IMR-90 (cell line): ENCODE measurements around the gene GRB10. TPM values are rescaled to one million over a fixed set of nuclear protein-coding genes. Genes with fewer than 3 reads are reported as not detected.

Experiments
- ATAC-seq: fragments of 200-7000 bp; cut with Tn5 transposase; 2 replicates; pipeline ENCODE4 v1.9.1; 2020; ENCODE audit warnings: low read depth, mild to moderate bottlenecking, moderate library complexity
- BruUV-seq: library from RNA; stranded (reverse); fragments of 400-500 nt; replicated peaks from 2 replicates; lab custom pipeline; 2021; lab: Mats Ljungman, UMichigan
- CTCF ChIA-PET: fragments of 300-600 bp; formaldehyde crosslinking; extraction: SDS; loops from one replicate; lab custom pipeline; 2021; ENCODE audit warnings: antibody characterized with exemption; lab: Yijun Ruan, JAX
- POLR2A ChIA-PET: fragments of 300-600 bp; sonication (Branson Sonifier 250); formaldehyde crosslinking; loops from one replicate; lab custom pipeline; 2022; ENCODE audit warnings: antibody characterized with exemption; ENCODE audit not compliant: unreplicated experiment; lab: Charles Lee
- DNase-seq: peaks from one replicate; pipeline ENCODE4 v3.0.0; 2013
- H2AFZ ChIP-seq: replicated peaks from 2 replicates; pipeline ENCODE3; 2013; ENCODE audit warnings: low read length, mild to moderate bottlenecking; ENCODE audit not compliant: poor library complexity
- H2AK5ac ChIP-seq: 2 replicates; pipeline ENCODE4 v1.6.1; 2013; ENCODE audit warnings: low read depth, low read length, inconsistent platforms
- H2AK9ac ChIP-seq: replicated peaks from 2 replicates; pipeline ENCODE3; 2013; ENCODE audit warnings: mild to moderate bottlenecking, low read depth, low read length, moderate library complexity; ENCODE audit not compliant: poor library complexity
- H2BK120ac ChIP-seq: 2 replicates; pipeline ENCODE4 v1.6.1; 2013; ENCODE audit warnings: low read depth, low read length, inconsistent platforms
- H2BK15ac ChIP-seq: 3 replicates; pipeline ENCODE4 v1.6.1; 2013; ENCODE audit warnings: low read depth, low read length, inconsistent platforms
- H2BK20ac ChIP-seq: 2 replicates; pipeline ENCODE4 v1.6.1; 2013; ENCODE audit warnings: low read depth, mild to moderate bottlenecking, inconsistent platforms, low read length, moderate library complexity
- H2BK5ac ChIP-seq: 2 replicates; pipeline ENCODE4 v1.6.1; 2013; ENCODE audit warnings: mild to moderate bottlenecking, low read depth, low read length, inconsistent platforms; ENCODE audit not compliant: poor library complexity, severe bottlenecking
- H3K14ac ChIP-seq: replicated peaks from 2 replicates; pipeline ENCODE4 v1.6.1; 2013; ENCODE audit warnings: low read depth, low read length, inconsistent platforms
- H3K18ac ChIP-seq: 2 replicates; pipeline ENCODE4 v1.6.1; 2013; ENCODE audit warnings: low read depth, low read length, control low read depth
- H3K23ac ChIP-seq: 2 replicates; pipeline ENCODE4 v1.6.1; 2013; ENCODE audit warnings: low read depth, low read length, inconsistent platforms
- H3K27ac ChIP-seq: 2 replicates; pipeline ENCODE4 v1.5.1; 2013; ENCODE audit warnings: mild to moderate bottlenecking, control low read depth, low read length; ENCODE audit not compliant: insufficient read depth
- H3K27me3 ChIP-seq: 2 replicates; pipeline ENCODE4 v1.6.1; 2013; ENCODE audit warnings: low read length; ENCODE audit not compliant: control insufficient read depth, insufficient read depth
- H3K36me3 ChIP-seq: 2 replicates; pipeline ENCODE4 v1.6.1; 2013; ENCODE audit warnings: low read length, mixed read lengths; ENCODE audit not compliant: control insufficient read depth, insufficient read depth
- H3K4ac ChIP-seq: 2 replicates; pipeline ENCODE4 v1.6.1; 2013; ENCODE audit warnings: low read depth, low read length, inconsistent platforms
- H3K4me1 ChIP-seq: 2 replicates; pipeline ENCODE4 v1.6.1; 2013; ENCODE audit warnings: low read length, mixed read lengths; ENCODE audit not compliant: control insufficient read depth, insufficient read depth
- H3K4me2 ChIP-seq: 2 replicates; pipeline ENCODE4 v1.6.1; 2013; ENCODE audit warnings: low read depth, mild to moderate bottlenecking, control low read depth, low read length, moderate library complexity
- H3K4me3 ChIP-seq: 2 replicates; pipeline ENCODE4 v1.5.1; 2013; ENCODE audit warnings: low read depth, mild to moderate bottlenecking, control low read depth, low read length, moderate library complexity; ENCODE audit not compliant: insufficient read depth
- H3K56ac ChIP-seq: 2 replicates; pipeline ENCODE4 v1.6.1; 2013; ENCODE audit warnings: low read length, inconsistent platforms; ENCODE audit not compliant: insufficient read depth; ENCODE audit errors: extremely low read depth
- H3K79me1 ChIP-seq, 2 experiments: 2 replicates each; pipeline ENCODE4 v1.6.1; 2013; ENCODE audit warnings: low read length in 2 of 2, inconsistent platforms in 1 of 2, low read depth in 1 of 2
- H3K9ac ChIP-seq: 2 replicates; pipeline ENCODE4 v1.6.1; 2013; ENCODE audit warnings: low read depth, low read length, control low read depth
- H3K9me1 ChIP-seq: 2 replicates; pipeline ENCODE4 v1.6.1; 2013; ENCODE audit warnings: low read length, inconsistent platforms; ENCODE audit not compliant: insufficient read depth
- H3K9me3 ChIP-seq: 2 replicates; pipeline ENCODE4 v1.6.1; 2013; ENCODE audit warnings: low read length; ENCODE audit not compliant: control insufficient read depth, insufficient read depth
- H4K20me1 ChIP-seq: 2 replicates; pipeline ENCODE4 v1.6.1; 2013; ENCODE audit warnings: low read length, inconsistent platforms; ENCODE audit not compliant: insufficient read depth
- H4K5ac ChIP-seq: 2 replicates; pipeline ENCODE4 v1.6.1; 2013; ENCODE audit warnings: mild to moderate bottlenecking, low read depth, low read length, control low read depth
- H4K8ac ChIP-seq, 2 experiments: 2 replicates each; pipeline ENCODE4 v1.6.1; 2013; ENCODE audit warnings: low read depth in 2 of 2, low read length in 2 of 2, control low read depth in 1 of 2, inconsistent platforms in 1 of 2
- H4K91ac ChIP-seq: 2 replicates; pipeline ENCODE4 v1.6.1; 2013; ENCODE audit warnings: low read depth, low read length, inconsistent platforms; ENCODE audit not compliant: insufficient read depth
- CEBPB ChIP-seq: IDR thresholded peaks from 2 replicates; pipeline ENCODE4 v1.6.1; 2012; ENCODE audit warnings: low read depth, low read length, improper control_type of control experiment
- CHD1 ChIP-seq: IDR thresholded peaks from 2 replicates; pipeline ENCODE4 v1.6.1; 2012; ENCODE audit warnings: low read depth, low read length, improper control_type of control experiment
- MAZ ChIP-seq: IDR thresholded peaks from 2 replicates; pipeline ENCODE4 v1.6.1; 2012; ENCODE audit warnings: low read depth, mild to moderate bottlenecking, low read length, improper control_type of control experiment, moderate library complexity, borderline replicate concordance
- RCOR1 ChIP-seq: IDR thresholded peaks from 2 replicates; pipeline ENCODE4 v1.6.1; 2012; ENCODE audit warnings: mild to moderate bottlenecking, low read length, improper control_type of control experiment; ENCODE audit not compliant: insufficient replicate concordance
- RFX5 ChIP-seq: IDR thresholded peaks from 2 replicates; pipeline ENCODE4 v1.8.0; 2012; ENCODE audit warnings: low read depth, mild to moderate bottlenecking, low read length, moderate library complexity
- WGBS, 2 experiments: methylation state at CpG; one replicate each; pipeline versions ENCODE4 v1.1.5 to v1.1.7; 2013; ENCODE audit warnings: missing lambda C conversion rate in 2 of 2; ENCODE audit not compliant: insufficient read length in 1 of 2; ENCODE audit errors: extremely low coverage in 2 of 2; 5-methylcytosine and 5-hydroxymethylcytosine counted together
- dilution Hi-C: fragments of 300-500 bp; cut with HindIII; formaldehyde crosslinking; loops from one replicate; pipeline ENCODE4 v1.14.3; 2018; ENCODE audit warnings: low sequenced_read_pairs; ENCODE audit not compliant: unreplicated experiment
- in situ Hi-C: fragments of 300-500 bp; cut with MboI; formaldehyde crosslinking; loops from 3 replicates; pipeline ENCODE4 v1.14.3; 2019; ENCODE audit warnings: low sequenced_read_pairs, inconsistent platforms, mixed read lengths
- intact Hi-C: fragments of 100-400 bp; cut with micrococcal nuclease; formaldehyde crosslinking; loops from 2 replicates; pipeline ENCODE4 v1.10.0; 2022
- polyA plus RNA-seq, 3 experiments: library from polyadenylated mRNA; depleted of rRNA; stranded (reverse); fragments of >200 nt; gene quantifications; 2 replicates each; pipeline ENCODE4 v1.2.3, GENCODE V29; 2012; ENCODE audit warnings: low replicate concordance in 1 of 3
- total RNA-seq: library from RNA; depleted of rRNA; stranded (reverse); fragments of >200 nt; gene quantifications from 2 replicates; pipeline ENCODE4 v1.2.3, GENCODE V29; 2012
- TF ChIP-seq, protein P1 (sequence below): conservative IDR thresholded peaks from 2 replicates; pipeline ENCODE4 v1.5.1; 2012; ENCODE audit warnings: mild to moderate bottlenecking, low read depth, low read length, improper control_type of control experiment

Gene GRB10
- total and polyA plus RNA-seq, 2 of the 4 experiments (the other 2 are of a cell fraction) = 6.3 to 15.1 TPM

DNA sequence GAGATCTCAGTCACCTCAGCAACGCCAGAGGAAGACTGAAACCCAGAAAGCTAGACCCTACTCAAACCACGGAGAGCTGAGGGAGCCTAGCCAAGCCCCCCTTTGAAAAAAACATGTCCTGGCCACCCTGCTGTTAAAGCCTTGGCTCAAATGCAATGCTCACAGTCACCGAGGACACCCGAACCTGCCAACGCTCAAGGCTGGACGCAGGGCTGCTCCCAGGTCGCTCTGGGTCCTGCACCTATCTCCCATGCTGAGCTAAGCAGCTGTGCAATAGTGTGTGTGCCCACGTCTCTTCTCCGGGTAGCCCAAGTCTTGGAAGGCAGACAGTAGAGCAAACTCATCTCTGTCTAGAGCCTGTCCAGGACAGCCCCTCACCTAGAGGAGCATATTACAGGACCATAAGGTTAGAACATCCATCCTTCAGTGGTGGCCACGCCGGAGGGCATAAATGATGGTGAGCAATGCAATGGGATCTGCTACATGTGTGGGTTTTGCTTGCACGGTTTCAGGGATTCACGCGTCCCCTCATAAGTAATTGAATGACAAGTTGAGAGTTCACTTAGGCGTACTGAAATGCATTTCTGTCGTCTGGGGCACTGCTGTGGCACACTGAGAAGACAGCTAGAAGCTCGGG lies 123.2 kb downstream of the GRB10 start:
- no peak overlapping the region for H2BK15ac ChIP-seq
- no peak overlapping the region for H3K4me3 ChIP-seq
- H2AK5ac ChIP-seq = no peak overlapping the region
- ATAC-seq = no peak
- no peaks in the 10 kb centered on the region for H3K9me3 ChIP-seq
- H3K18ac ChIP-seq = no peak overlapping the region
- H2BK20ac ChIP-seq = no peak overlapping the region
- H4K5ac ChIP-seq = no peak overlapping the region
- no peak overlapping the region for H3K56ac ChIP-seq
- no peak overlapping the region for H3K4ac ChIP-seq
- dilution Hi-C loops = no loop called here
- H3K4me1 ChIP-seq = peaks cover 2% of the 10 kb centered on the region; the same call in 1 of the 2 replicates
- no peak overlapping the region for H2AK9ac ChIP-seq
- no peak overlapping the region for H2BK5ac ChIP-seq
- peaks cover 28% of the 10 kb centered on the region for H4K20me1 ChIP-seq
- DNase-seq = no peak
- no peak overlapping the region for H2AFZ ChIP-seq
- no peak overlapping the region for H2BK120ac ChIP-seq
- peaks cover 21% of the 10 kb centered on the region for H3K36me3 ChIP-seq
- in situ Hi-C loops = no loop called here
- H3K27ac ChIP-seq = no peak overlapping the region
- no peak overlapping the region for H4K91ac ChIP-seq
- 95% methylated on average over 9 of the region's 17 CpGs; no CpG with 5 or more reads in 1 of the 2 experiments for WGBS, 2 experiments
- no peak overlapping the region for H3K4me2 ChIP-seq
- no peak overlapping the region for H3K14ac ChIP-seq
- no peaks in the 10 kb centered on the region for H3K27me3 ChIP-seq
- CTCF ChIA-PET = no interaction called here
- H3K9ac ChIP-seq = no peak overlapping the region
- no peak overlapping the region for H3K23ac ChIP-seq
- peaks cover 12% of the 10 kb centered on the region; the same call in 1 of the 2 replicates for H3K9me1 ChIP-seq
- H3K79me1 ChIP-seq = peaks cover 0 to 11% of the 10 kb centered on the region in 2 experiments; a peak in 1 of 4 replicates
- H4K8ac ChIP-seq = no peak overlapping the region
- TF ChIP-seq RFX5 (no peak), RCOR1 (no peak), CHD1 (no peak), CEBPB (no peak), MAZ (no peak)
- TF ChIP-seq, protein P1, sequence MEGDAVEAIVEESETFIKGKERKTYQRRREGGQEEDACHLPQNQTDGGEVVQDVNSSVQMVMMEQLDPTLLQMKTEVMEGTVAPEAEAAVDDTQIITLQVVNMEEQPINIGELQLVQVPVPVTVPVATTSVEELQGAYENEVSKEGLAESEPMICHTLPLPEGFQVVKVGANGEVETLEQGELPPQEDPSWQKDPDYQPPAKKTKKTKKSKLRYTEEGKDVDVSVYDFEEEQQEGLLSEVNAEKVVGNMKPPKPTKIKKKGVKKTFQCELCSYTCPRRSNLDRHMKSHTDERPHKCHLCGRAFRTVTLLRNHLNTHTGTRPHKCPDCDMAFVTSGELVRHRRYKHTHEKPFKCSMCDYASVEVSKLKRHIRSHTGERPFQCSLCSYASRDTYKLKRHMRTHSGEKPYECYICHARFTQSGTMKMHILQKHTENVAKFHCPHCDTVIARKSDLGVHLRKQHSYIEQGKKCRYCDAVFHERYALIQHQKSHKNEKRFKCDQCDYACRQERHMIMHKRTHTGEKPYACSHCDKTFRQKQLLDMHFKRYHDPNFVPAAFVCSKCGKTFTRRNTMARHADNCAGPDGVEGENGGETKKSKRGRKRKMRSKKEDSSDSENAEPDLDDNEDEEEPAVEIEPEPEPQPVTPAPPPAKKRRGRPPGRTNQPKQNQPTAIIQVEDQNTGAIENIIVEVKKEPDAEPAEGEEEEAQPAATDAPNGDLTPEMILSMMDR = no peak
- no TSS peak for BruUV-seq
- intact Hi-C loops = no loop called here
- POLR2A ChIA-PET = no interaction called here
